CD4-positive, alpha-beta T cell treated with Interleukin-4 for 4 hours (primary cell): ENCODE data around the gene CRHR1.

Experiments used
- DNase-seq: peaks from one replicate; pipeline ENCODE4 v3.0.0-alpha.2; 2020

The CRHR1 gene

DNA sequence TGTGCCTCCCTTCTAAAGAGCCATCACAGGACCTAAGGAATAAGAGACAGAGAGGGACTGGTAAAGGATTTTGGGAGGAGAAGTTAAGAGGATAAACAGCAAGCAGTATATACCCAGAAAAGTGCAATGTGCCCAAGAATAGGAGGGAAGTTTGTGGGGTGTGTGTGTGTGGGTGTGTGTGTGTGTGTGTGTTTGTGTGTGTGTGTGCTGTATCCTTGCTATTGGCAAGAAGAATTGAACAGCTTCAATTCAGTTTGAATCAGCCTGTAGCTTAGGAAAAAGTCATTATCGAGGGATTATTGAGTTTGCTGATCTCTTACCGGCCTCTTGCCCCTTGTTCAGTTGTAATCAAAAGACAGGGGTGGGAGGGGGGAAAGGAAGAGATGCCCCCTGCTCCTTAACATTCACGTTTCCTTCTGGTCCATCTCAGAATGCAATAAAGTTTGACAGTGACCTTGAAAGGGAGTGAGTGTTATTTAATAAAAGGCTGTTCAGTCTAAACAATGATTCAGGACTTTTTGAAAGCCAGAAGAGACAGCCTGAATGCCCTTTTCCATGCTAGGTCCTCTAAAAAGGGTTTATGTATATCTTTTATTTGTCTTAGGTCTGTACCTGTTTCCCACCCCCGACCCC lies 86.3 kb downstream of the CRHR1 start:
- no peak for DNase-seq

DNA sequence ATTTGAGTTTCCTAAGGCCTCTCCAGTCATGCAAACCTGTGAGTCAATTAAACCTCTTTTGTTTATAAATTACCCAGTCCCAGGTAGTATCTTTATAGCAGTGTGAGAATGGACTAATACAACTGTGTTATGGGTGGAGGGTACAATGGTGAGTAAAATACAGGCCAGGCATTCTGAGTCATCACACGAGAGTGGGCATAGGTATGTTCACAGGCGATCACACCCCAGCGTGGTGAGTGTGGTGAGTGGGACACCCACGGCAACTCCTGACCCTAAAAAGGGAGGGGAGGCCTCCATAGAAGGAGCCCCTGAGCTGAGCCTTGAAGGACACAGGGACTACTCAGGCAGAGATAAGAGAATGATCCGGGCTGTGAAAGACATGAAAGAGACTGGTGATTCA lies 87.6 kb downstream of the CRHR1 start:
- DNase-seq, result no peak

DNA sequence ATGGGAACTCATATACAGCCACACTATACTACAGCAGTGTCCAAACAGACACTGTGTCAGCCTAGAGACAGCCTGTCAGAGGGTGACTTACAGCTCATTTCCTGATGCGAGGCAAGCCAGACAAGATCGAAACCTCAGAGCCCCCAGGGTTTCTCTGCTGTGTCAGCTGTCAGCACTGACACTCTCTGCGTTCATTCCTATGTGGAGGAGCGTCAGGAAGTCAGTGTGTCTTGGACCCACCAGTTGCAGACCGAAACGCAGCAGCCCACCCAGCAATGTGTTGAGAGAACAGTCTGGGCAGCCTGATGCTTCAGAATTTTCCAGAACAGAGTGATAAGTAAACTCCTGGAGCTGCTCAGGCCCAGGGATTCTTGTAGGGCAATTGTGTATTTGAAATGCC lies 89.6 kb downstream of the CRHR1 start:
- peak; percentile 39 for DNase-seq

DNA sequence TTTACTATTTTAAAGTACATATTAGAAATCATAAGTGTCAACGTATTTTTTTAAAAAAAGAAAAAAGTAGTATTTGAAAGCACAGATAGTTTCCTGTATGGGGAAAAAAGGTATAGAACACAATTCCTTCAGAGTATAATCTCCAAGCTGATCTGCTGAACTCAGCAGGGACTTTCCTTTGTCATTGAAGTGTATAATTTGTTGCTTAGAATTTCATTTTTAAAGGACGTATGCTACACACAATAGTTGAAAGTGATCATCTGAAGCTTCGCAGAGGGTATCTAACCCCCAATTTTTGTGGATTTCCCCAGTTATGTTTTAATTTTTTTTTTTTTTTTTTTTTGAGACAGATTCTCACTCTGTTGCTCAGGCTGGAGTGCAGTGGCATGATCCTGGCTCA lies 90.0 kb downstream of the CRHR1 start:
- DNase-seq, result peak; percentile 35

DNA sequence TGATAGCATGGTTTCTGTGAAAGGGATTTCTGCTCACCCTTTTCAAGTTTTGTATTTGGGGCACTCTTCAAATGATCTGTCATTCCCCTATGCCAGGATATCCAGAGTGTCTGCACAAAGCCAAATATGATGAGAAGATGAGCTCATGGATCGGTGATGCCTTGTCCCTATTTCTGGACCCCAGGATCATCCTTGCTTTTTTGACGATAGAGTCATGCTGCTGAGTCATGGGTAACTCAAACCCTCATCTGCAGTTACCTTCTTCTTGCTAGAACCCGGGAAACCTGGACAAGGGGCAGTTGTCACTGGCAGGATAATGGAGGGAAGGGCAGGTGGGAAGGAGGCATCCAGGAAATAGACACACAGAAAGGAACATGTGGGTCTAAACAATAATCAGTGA lies 92.4 kb downstream of the CRHR1 start:
- DNase-seq, result no peak

DNA sequence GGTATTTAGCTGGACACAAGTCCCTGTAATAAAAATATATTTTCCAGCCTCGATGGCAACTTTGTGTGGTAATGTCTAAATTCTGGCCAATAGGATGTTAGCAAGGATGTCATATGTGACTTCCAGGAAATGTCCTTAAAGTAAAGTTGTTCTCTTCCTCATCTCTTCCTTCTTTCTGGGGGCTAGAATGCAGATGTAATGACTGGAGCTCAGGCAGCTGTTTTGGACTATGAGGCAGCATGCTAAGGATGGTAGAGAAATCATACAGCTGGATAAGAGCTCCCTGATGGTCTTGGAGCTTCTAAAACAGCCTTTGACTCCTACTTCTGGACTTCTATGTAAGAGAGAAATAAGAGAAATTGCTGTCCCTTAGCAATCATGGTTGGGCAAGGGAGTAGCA lies 93.3 kb downstream of the CRHR1 start:
- no peak for DNase-seq

DNA sequence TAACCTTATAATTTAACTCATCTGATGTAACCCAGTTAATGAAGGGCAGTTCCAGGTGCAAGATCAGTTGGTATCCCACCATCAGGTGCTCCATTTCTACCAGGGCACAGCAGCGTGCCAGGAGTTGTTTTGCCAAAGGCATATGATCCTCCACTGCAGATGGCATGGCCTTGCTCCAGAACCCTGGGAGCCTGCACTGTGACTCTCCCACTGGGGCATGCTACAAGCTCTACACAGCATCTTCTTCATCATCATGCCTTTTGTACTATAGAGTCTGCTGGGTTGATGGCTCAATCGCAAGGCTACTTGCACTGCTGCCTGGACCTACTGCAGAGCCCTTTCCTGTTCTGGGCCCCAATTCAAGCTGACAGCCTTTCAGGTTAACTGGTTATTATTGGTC lies 98.9 kb downstream of the CRHR1 start:
- DNase-seq, result no peak
